Loucy (cell line): ENCODE data around the gene AGBL3.
A peak's percentile ranks its signal among the peaks of the same experiment; 100 is the strongest.

Experiments used
- EZH2phosphoT487 ChIP-seq: fragments of 200-600 bp; IDR thresholded peaks from 2 replicates; pipeline ENCODE4 v1.6.1; 2018; ENCODE audit warnings: antibody characterized with exemption, mild to moderate bottlenecking, moderate library complexity, borderline replicate concordance
- TF ChIP-seq, protein P1 (sequence below): fragments of 200-600 bp; sonication (generic); conservative IDR thresholded peaks from 2 replicates; pipeline ENCODE4 v1.5.1; 2014; ENCODE audit warnings: mild to moderate bottlenecking, antibody characterized with exemption, low read length

GRCh38 chr7:135170274-135170997 is 184.1 kb downstream of the AGBL3 start, which contains the start of gene CYREN:
- TF ChIP-seq, protein P1, sequence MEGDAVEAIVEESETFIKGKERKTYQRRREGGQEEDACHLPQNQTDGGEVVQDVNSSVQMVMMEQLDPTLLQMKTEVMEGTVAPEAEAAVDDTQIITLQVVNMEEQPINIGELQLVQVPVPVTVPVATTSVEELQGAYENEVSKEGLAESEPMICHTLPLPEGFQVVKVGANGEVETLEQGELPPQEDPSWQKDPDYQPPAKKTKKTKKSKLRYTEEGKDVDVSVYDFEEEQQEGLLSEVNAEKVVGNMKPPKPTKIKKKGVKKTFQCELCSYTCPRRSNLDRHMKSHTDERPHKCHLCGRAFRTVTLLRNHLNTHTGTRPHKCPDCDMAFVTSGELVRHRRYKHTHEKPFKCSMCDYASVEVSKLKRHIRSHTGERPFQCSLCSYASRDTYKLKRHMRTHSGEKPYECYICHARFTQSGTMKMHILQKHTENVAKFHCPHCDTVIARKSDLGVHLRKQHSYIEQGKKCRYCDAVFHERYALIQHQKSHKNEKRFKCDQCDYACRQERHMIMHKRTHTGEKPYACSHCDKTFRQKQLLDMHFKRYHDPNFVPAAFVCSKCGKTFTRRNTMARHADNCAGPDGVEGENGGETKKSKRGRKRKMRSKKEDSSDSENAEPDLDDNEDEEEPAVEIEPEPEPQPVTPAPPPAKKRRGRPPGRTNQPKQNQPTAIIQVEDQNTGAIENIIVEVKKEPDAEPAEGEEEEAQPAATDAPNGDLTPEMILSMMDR: peak; percentile 63
- no peak for TF ChIP-seq EZH2phosphoT487
